Subcutaneous abdominal adipose tissue (tissue), 5 donors: ENCODE data around the gene TGM2.

Experiments used
- H3K27ac ChIP-seq: one replicate; pipeline ENCODE4 v1.7.0; 2013; ENCODE audit warnings: low read depth, mild to moderate bottlenecking, inconsistent platforms, low read length, moderate library complexity
- H3K27me3 ChIP-seq, 5 donors: one replicate each; pipeline ENCODE4 v1.7.0; 2013; ENCODE audit warnings: low read length in 5 of 5, inconsistent platforms in 1 of 5; ENCODE audit not compliant: control insufficient read depth in 5 of 5, insufficient read depth in 4 of 5
- H3K36me3 ChIP-seq, 5 donors: one replicate each; pipeline ENCODE4 v1.7.0; 2013; ENCODE audit warnings: low read length in 5 of 5; ENCODE audit not compliant: control insufficient read depth in 5 of 5, insufficient read depth in 5 of 5
- H3K4me1 ChIP-seq, 5 donors: one replicate each; pipeline ENCODE4 v1.7.0; 2013; ENCODE audit warnings: low read length in 5 of 5, mild to moderate bottlenecking in 3 of 5, moderate library complexity in 1 of 5; ENCODE audit not compliant: control insufficient read depth in 5 of 5, insufficient read depth in 5 of 5
- H3K4me3 ChIP-seq, 5 donors: one replicate each; pipeline ENCODE4 v1.7.0; 2013; ENCODE audit warnings: low read length in 5 of 5, low read depth in 1 of 5
- H3K9ac ChIP-seq, 5 donors: one replicate each; pipeline ENCODE4 v1.7.0; 2013; ENCODE audit warnings: low read length in 5 of 5, mild to moderate bottlenecking in 4 of 5, moderate library complexity in 3 of 5
- H3K9me3 ChIP-seq, 5 donors: one replicate each; pipeline ENCODE4 v1.7.0; 2013; ENCODE audit warnings: low read length in 5 of 5; ENCODE audit not compliant: control insufficient read depth in 5 of 5
- donor health status: healthy.
- donor health status: healthy.
- donor health status: healthy.
- donor health status: healthy.
- donor health status: healthy.

The TGM2 gene

GRCh38 chr20:38141889-38142494 lies 23.1 kb downstream of the TGM2 start:
- no peak overlapping the region for H3K4me3 ChIP-seq
- H3K9ac ChIP-seq: no peak overlapping the region
- H3K9me3 ChIP-seq: no peaks in the 10 kb centered on the region
- H3K27me3 ChIP-seq: no peaks in the 10 kb centered on the region
- no peak overlapping the region for H3K27ac ChIP-seq
- H3K4me1 ChIP-seq: peaks cover 8 to 30% (median 20%) of the 10 kb centered on the region in 5 donors
- peaks cover 0 to 26% (median 15%) of the 10 kb centered on the region in 5 donors for H3K36me3 ChIP-seq

GRCh38 chr20:38141204-38141888 lies 23.7 kb downstream of the TGM2 start:
- no peaks in the 10 kb centered on the region for H3K27me3 ChIP-seq
- H3K9ac ChIP-seq: no peak overlapping the region
- H3K36me3 ChIP-seq: peaks cover 0 to 23% (median 8%) of the 10 kb centered on the region in 5 donors
- H3K4me3 ChIP-seq: no peak overlapping the region
- H3K27ac ChIP-seq: no peak overlapping the region
- H3K9me3 ChIP-seq: no peaks in the 10 kb centered on the region
- peaks cover 8 to 30% (median 20%) of the 10 kb centered on the region in 5 donors for H3K4me1 ChIP-seq

GRCh38 chr20:38139977-38140753 lies 24.9 kb downstream of the TGM2 start:
- Histone ChIP-seq H3K27ac (no peak overlapping the region), H3K27me3 (no peaks in the 10 kb centered on the region), H3K4me1 (peaks cover 8 to 35% (median 21%) of the 10 kb centered on the region in 5 donors), H3K36me3 (peaks cover 0 to 21% (median 5%) of the 10 kb centered on the region in 5 donors), H3K9me3 (no peaks in the 10 kb centered on the region), H3K4me3 (no peak overlapping the region), H3K9ac (no peak overlapping the region)

- Histone ChIP-seq H3K27me3 (no peaks in the 10 kb centered on the region), H3K9ac (no peak overlapping the region), H3K4me3 (no peak overlapping the region), H3K4me1 (peaks cover 4 to 36% (median 12%) of the 10 kb centered on the region in 5 donors), H3K27ac (no peak overlapping the region), H3K36me3 (peaks cover 0 to 21% (median 5%) of the 10 kb centered on the region in 5 donors), H3K9me3 (no peaks in the 10 kb centered on the region)
These were observed 25.7 kb downstream of the TGM2 start for GRCh38 chr20:38139156-38139912.

GRCh38 chr20:38138086-38138778 lies 26.8 kb downstream of the TGM2 start:
- no peak overlapping the region for H3K27ac ChIP-seq

GRCh38 chr20:38137441-38138037 lies 27.5 kb downstream of the TGM2 start:
- Histone ChIP-seq H3K27ac (no peak overlapping the region), H3K9ac (no peak overlapping the region), H3K4me1 (peaks cover 0 to 28% (median 5%) of the 10 kb centered on the region in 5 donors), H3K36me3 (peaks cover 0 to 21% (median 5%) of the 10 kb centered on the region in 5 donors), H3K4me3 (no peak overlapping the region), H3K27me3 (no peaks in the 10 kb centered on the region), H3K9me3 (no peaks in the 10 kb centered on the region)

More at GRCh38 chr20:38138086-38138778, 26.8 kb downstream of the TGM2 start:
- no peaks in the 10 kb centered on the region for H3K27me3 ChIP-seq
- no peaks in the 10 kb centered on the region for H3K9me3 ChIP-seq
- peaks cover 0 to 31% (median 5%) of the 10 kb centered on the region in 5 donors for H3K4me1 ChIP-seq
- no peak overlapping the region for H3K4me3 ChIP-seq
- H3K36me3 ChIP-seq: peaks cover 0 to 21% (median 5%) of the 10 kb centered on the region in 5 donors
- no peak overlapping the region for H3K9ac ChIP-seq

GRCh38 chr20:38136421-38137245 lies 28.4 kb downstream of the TGM2 start:
- Histone ChIP-seq H3K27me3 (no peaks in the 10 kb centered on the region), H3K27ac (no peak overlapping the region), H3K9me3 (no peaks in the 10 kb centered on the region), H3K36me3 (peaks cover 0 to 21% (median 5%) of the 10 kb centered on the region in 5 donors), H3K4me1 (peaks cover 0 to 28% (median 5%) of the 10 kb centered on the region in 5 donors), H3K4me3 (no peak overlapping the region), H3K9ac (no peak overlapping the region)

- no peaks in the 10 kb centered on the region for H3K27me3 ChIP-seq
- no peak overlapping the region for H3K9ac ChIP-seq
- peaks cover 0 to 18% (median 5%) of the 10 kb centered on the region in 5 donors for H3K36me3 ChIP-seq
- no peak overlapping the region for H3K27ac ChIP-seq
- H3K4me3 ChIP-seq: no peak overlapping the region
- no peaks in the 10 kb centered on the region for H3K9me3 ChIP-seq
- peaks cover 0 to 28% (median 5%) of the 10 kb centered on the region in 5 donors for H3K4me1 ChIP-seq
These were observed 29.2 kb downstream of the TGM2 start for GRCh38 chr20:38135651-38136420.
